ENCODE data around the gene DDAH2. TPM values are rescaled to one million over a fixed set of nuclear protein-coding genes. Genes with fewer than 3 reads are reported as not detected.

Gene DDAH2
- total RNA-seq, 6 experiments from 2014 or later, result 44.0 to 47.8 (median 46.0) TPM

DNA sequence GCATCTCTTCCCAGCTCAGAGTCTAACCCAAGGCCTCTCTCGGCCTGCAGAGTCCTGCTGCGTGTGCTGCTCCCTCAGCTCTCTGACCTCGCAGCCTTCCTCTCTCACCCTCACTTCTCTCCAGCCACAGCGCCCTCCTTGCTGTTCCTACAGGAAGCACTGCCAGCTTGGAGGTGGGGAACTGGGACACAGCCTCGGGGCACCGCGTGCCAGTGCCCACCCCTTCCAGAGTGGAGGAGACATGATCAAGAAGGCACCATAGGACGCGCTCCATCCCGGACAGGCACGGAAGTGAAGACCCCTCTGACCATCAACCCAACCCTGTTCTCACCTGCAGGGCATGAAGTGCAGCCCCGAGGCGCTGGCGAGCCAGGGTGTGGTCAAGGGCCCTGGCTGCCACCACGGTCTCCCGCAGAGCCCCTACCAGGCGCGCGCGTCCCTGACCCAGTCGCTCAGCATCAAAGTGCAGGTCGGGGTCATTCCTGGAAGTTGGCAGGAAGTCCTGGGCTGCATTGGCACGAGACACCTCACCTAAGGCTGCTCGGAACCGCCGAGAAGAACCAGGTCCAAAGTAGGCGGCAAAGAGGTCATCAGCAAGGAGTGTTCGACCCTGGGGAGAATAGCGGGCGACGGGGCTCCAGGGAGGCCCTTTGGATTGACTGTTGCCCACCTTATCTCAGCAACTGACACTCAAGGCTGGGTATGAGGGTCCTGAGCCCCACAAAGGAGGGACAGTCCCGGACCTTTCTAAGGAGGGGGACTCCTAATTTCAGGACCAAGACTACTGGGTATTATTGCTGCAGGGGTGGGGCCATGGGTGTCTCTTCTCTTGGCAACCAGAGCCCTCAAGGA, 46.8 kb upstream of the DDAH2 start:
- H3K36me3 Mint-ChIP-seq (ENCODE audit: low read depth), result no peaks in the 10 kb centered on the region
- H3K4me3 Mint-ChIP-seq, result no peak overlapping the region

GRCh38 chr6:31775184-31775583, 46.1 kb upstream of the DDAH2 start:
- Mint-ChIP-seq H3K27ac (no peak overlapping the region), H3K4me3 (no peak overlapping the region), H3K36me3 (ENCODE audit: low read depth) (no peaks in the 10 kb centered on the region), H3K4me1 (ENCODE audit: low read depth) (peaks cover 17% of the 10 kb centered on the region), H3K27me3 (ENCODE audit: insufficient read depth) (no peaks in the 10 kb centered on the region; the same call in 1 of the 2 replicates), H3K9me3 (no peaks in the 10 kb centered on the region)
- no peak for TF ChIP-seq CTCF (IDR thresholded peaks at IDR 0.05)
- no peak for DNase-seq

More for the DNA sequence above, 46.8 kb upstream of the DDAH2 start:
- H3K27me3 Mint-ChIP-seq (ENCODE audit: insufficient read depth), result no peaks in the 10 kb centered on the region; the same call in 1 of the 2 replicates
- H3K27ac Mint-ChIP-seq, result peak overlapping the region; percentile 29; the same call in 1 of the 2 replicates
- no peak for DNase-seq
- peaks cover 17% of the 10 kb centered on the region for H3K4me1 Mint-ChIP-seq (ENCODE audit: low read depth)
- TF ChIP-seq CTCF (IDR thresholded peaks at IDR 0.05), result no peak
- no peaks in the 10 kb centered on the region for H3K9me3 Mint-ChIP-seq

- DNase-seq, result no peak
- Mint-ChIP-seq H3K36me3 (ENCODE audit: low read depth) (no peaks in the 10 kb centered on the region), H3K27me3 (ENCODE audit: insufficient read depth) (no peaks in the 10 kb centered on the region; the same call in 1 of the 2 replicates), H3K4me1 (ENCODE audit: low read depth) (peaks cover 8% of the 10 kb centered on the region), H3K4me3 (no peak overlapping the region), H3K9me3 (no peaks in the 10 kb centered on the region), H3K27ac (no peak overlapping the region)
- no peak for TF ChIP-seq CTCF (IDR thresholded peaks at IDR 0.05)
These were observed 42.9 kb upstream of the DDAH2 start for GRCh38 chr6:31771992-31772358.

- no peaks in the 10 kb centered on the region; the same call in 1 of the 2 replicates for H3K27me3 Mint-ChIP-seq (ENCODE audit: insufficient read depth)
- H3K27ac Mint-ChIP-seq, result no peak overlapping the region
- no peak for TF ChIP-seq CTCF (IDR thresholded peaks at IDR 0.05)
- H3K9me3 Mint-ChIP-seq, result no peaks in the 10 kb centered on the region
- no peaks in the 10 kb centered on the region for H3K36me3 Mint-ChIP-seq (ENCODE audit: low read depth)
- no peak for DNase-seq
- no peak overlapping the region for H3K4me3 Mint-ChIP-seq
- H3K4me1 Mint-ChIP-seq (ENCODE audit: low read depth), result peaks cover 9% of the 10 kb centered on the region; the same call in 1 of the 2 replicates
These were observed 41.8 kb upstream of the DDAH2 start for GRCh38 chr6:31770860-31771259.

DNA sequence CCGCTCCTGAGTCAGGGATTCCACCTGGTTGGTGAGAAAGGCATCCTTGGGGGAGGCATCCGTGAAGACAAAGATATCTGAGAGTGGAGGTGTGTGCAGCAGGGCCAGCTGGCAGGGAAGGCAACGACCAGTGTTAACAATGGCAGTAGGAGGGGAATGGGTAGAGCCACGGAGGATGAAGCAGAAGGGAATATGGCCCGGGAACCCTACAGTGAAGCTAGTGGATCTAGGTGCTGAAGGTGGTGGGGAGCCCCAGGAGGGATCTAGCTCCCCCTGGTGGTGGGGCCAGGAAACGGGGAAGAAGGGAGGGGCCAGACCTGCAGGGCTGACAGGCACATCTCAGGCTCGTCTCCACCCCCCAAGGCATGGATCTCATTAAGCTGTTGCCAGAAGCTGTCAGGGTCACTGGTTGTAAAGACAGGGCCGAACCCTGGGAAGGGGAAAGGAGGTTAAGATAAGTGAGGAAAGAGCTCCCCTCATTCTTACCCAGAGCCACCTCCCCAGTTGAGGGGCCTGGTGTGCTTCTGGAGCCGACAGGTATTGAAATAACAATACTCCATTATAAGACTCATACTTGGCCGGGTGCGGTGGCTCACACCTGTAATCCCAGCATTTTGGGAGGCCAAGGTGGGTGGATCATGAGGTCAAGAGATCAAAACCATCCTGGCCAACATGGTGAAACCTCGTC, 40.7 kb upstream of the DDAH2 start:
- no peak overlapping the region for H3K4me3 Mint-ChIP-seq
- peak; percentile 45 for DNase-seq
- H3K4me1 Mint-ChIP-seq (ENCODE audit: low read depth), result peaks cover 13% of the 10 kb centered on the region; the same call in 1 of the 2 replicates
- H3K27me3 Mint-ChIP-seq (ENCODE audit: insufficient read depth), result no peaks in the 10 kb centered on the region; the same call in 1 of the 2 replicates
- no peak overlapping the region for H3K27ac Mint-ChIP-seq
- H3K36me3 Mint-ChIP-seq (ENCODE audit: low read depth), result no peaks in the 10 kb centered on the region
- no peaks in the 10 kb centered on the region for H3K9me3 Mint-ChIP-seq
- peak; percentile 92 for TF ChIP-seq CTCF (IDR thresholded peaks at IDR 0.05)

Data from HFFc6 (cell line).